ENCODE results near the gene TCF7L1. TPM values are rescaled to one million over a fixed set of nuclear protein-coding genes. Genes with fewer than 3 reads are reported as not detected.

Gene TCF7L1
- total and polyA plus RNA-seq, 4 donors = 12.3 to 21.5 (median 13.8) TPM

DNA sequence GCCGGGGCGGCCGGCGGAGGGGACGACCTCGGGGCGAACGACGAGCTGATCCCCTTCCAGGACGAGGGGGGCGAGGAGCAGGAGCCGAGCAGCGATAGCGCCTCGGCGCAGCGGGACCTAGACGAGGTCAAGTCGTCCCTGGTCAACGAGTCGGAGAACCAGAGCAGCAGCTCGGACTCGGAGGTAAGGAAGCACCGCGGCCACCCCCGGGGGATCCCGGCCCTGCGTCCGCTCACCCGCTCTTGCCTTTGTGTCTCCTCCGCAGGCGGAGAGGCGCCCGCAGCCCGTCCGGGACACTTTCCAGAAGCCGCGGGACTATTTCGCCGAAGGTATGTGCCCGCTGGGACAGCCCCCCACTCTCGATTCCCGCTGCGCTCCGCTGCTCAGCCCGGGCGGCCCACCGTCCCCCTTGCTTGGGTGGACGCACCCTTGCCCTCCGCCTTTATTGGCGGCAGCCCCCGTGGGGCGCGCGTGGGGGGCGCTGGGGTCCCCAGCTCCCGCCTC, 611 bp downstream of the TCF7L1 start:
- DNase-seq (peak; percentile 53 to 66 (median 62)), ATAC-seq (ENCODE audit: insufficient read depth, low FRiP score) (no peak)
- Histone ChIP-seq H3K9me3 (ENCODE audit: control insufficient read depth in 4 of 4, insufficient read depth in 3 of 4, low read length in 3 of 4) (no peaks in the 10 kb centered on the region), H3K27me3 (ENCODE audit: control insufficient read depth in 3 of 3, insufficient read depth in 3 of 3, low read length in 2 of 3) (no peaks in the 10 kb centered on the region), H3K4me3 (peak overlapping the region; percentile 78), H3K27ac (ENCODE audit: low read depth in 1 of 2, low read length in 1 of 2) (peak overlapping the region; percentile 5 to 84), H3K4me1 (ENCODE audit: control insufficient read depth in 5 of 5, insufficient read depth in 5 of 5, low read length in 5 of 5) (peaks cover 0 to 37% (median 19%) of the 10 kb centered on the region in 5 donors), H3K9ac (ENCODE audit: insufficient read depth in 1 of 2, low read length in 2 of 2) (peak overlapping the region; percentile 53 to 61), H3K36me3 (ENCODE audit: control insufficient read depth in 4 of 4, insufficient read depth in 4 of 4, low read length in 4 of 4) (peaks cover 0 to 6% (median 0%) of the 10 kb centered on the region in 4 donors)
- TF ChIP-seq, protein P1, sequence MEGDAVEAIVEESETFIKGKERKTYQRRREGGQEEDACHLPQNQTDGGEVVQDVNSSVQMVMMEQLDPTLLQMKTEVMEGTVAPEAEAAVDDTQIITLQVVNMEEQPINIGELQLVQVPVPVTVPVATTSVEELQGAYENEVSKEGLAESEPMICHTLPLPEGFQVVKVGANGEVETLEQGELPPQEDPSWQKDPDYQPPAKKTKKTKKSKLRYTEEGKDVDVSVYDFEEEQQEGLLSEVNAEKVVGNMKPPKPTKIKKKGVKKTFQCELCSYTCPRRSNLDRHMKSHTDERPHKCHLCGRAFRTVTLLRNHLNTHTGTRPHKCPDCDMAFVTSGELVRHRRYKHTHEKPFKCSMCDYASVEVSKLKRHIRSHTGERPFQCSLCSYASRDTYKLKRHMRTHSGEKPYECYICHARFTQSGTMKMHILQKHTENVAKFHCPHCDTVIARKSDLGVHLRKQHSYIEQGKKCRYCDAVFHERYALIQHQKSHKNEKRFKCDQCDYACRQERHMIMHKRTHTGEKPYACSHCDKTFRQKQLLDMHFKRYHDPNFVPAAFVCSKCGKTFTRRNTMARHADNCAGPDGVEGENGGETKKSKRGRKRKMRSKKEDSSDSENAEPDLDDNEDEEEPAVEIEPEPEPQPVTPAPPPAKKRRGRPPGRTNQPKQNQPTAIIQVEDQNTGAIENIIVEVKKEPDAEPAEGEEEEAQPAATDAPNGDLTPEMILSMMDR (IDR thresholded peaks at IDR 0.05; ENCODE audit: control extremely low read depth, extremely low read depth) = no peak
- 1% methylated on average over 44 to 57 of the region's 57 CpGs for WGBS, 2 donors

DNA sequence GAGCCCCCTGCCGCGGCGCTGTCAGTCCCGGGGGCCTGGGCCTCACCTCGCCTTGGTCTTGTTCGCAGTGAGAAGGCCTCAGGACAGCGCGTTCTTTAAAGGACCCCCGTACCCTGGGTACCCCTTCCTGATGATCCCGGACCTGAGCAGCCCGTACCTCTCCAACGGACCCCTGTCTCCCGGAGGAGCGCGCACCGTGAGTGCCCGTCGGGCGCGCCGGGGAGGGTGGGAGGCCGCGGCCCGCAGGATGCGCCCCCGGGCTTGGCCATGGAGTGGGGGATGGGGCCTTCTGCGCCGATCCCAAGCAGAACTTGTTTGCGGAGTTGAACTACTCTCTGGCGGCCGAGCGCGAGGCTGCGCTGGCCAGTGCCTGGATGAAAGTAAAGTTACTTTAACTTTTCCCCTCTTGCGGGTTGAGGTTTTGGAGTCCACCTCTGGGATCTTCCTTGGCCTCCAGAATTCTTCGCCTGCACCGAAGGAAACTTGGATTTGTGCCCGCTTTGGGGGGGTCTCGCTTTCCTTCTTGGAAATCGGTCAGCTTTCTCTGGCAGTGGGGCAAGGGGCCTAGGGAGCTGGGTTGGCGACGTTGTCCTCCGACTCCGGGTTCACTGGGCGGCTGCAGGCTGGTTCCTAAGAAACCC, 1.2 kb downstream of the TCF7L1 start:
- ATAC-seq (ENCODE audit: insufficient read depth, low FRiP score) (peak; percentile 37), DNase-seq (peak; percentile 80 to 89 (median 86))
- H3K27me3 ChIP-seq (ENCODE audit: control insufficient read depth in 3 of 3, insufficient read depth in 3 of 3, low read length in 2 of 3) = no peaks in the 10 kb centered on the region
- TF ChIP-seq, protein P1 (IDR thresholded peaks at IDR 0.05; ENCODE audit: control extremely low read depth, extremely low read depth) = no peak
- peak overlapping the region; percentile 5 to 84 for H3K27ac ChIP-seq (ENCODE audit: low read depth in 1 of 2, low read length in 1 of 2)
- H3K36me3 ChIP-seq (ENCODE audit: control insufficient read depth in 4 of 4, insufficient read depth in 4 of 4, low read length in 4 of 4) = peaks cover 0 to 6% (median 0%) of the 10 kb centered on the region in 4 donors
- 3 to 5% methylated on average over 45 of the region's 45 CpGs for WGBS, 2 donors
- peaks cover 0 to 37% (median 19%) of the 10 kb centered on the region in 5 donors for H3K4me1 ChIP-seq (ENCODE audit: control insufficient read depth in 5 of 5, insufficient read depth in 5 of 5, low read length in 5 of 5)
- H3K4me3 ChIP-seq = peak overlapping the region; percentile 78
- peak overlapping the region; percentile 53 to 62 for H3K9ac ChIP-seq (ENCODE audit: insufficient read depth in 1 of 2, low read length in 2 of 2)
- no peaks in the 10 kb centered on the region for H3K9me3 ChIP-seq (ENCODE audit: control insufficient read depth in 4 of 4, insufficient read depth in 3 of 4, low read length in 3 of 4)

DNA sequence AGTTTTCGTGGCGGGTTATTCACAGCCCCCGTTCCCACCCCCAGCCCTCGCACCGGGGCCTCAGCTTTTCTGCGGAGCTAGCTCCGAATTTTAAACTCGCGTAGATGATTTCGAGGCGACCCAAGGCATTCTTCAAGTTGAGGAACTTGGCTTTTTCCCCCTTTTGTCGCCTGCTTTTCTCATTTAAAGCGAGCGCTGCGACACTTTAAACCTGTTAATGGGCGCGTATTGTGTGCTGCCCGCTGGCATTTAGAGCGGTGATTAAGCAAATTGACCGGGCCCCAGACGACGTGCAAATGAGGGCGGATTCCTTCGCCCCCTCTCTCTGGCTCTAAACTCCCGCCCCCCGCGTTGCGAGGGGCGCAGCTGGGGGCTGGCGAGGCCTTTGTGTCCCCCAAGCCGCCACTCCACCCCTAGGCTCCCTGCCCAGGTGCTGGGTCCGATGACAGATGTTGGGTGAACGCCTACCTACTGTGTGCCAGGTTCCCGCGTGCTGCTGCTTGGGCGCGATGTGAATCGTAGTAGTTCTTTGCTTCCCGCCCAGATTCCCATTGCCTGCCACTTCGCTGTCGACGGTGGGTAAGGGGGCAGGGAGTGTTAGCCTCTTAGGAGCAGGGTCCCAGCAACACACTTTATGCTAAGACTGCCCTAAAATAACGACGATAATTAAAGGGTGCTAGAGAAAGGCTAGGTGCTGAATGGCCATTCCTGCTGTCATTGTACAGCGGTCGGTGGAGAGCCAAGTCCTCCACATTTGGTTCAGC, 1.9 kb downstream of the TCF7L1 start:
- H3K9ac ChIP-seq (ENCODE audit: insufficient read depth in 1 of 2, low read length in 2 of 2) = peak overlapping the region in 1 of 2 donors; percentile 59
- TF ChIP-seq, protein P1 (IDR thresholded peaks at IDR 0.05; ENCODE audit: control extremely low read depth, extremely low read depth) = no peak
- peak in 2 of 3 donors; percentile 23 to 33 for DNase-seq

More for the DNA sequence above, 1.9 kb downstream of the TCF7L1 start:
- peaks cover 0 to 37% (median 19%) of the 10 kb centered on the region in 5 donors for H3K4me1 ChIP-seq (ENCODE audit: control insufficient read depth in 5 of 5, insufficient read depth in 5 of 5, low read length in 5 of 5)
- ATAC-seq (ENCODE audit: insufficient read depth, low FRiP score) = no peak
- H3K27me3 ChIP-seq (ENCODE audit: control insufficient read depth in 3 of 3, insufficient read depth in 3 of 3, low read length in 2 of 3) = no peaks in the 10 kb centered on the region
- H3K36me3 ChIP-seq (ENCODE audit: control insufficient read depth in 4 of 4, insufficient read depth in 4 of 4, low read length in 4 of 4) = peaks cover 0 to 10% (median 2%) of the 10 kb centered on the region in 4 donors
- no peaks in the 10 kb centered on the region for H3K9me3 ChIP-seq (ENCODE audit: control insufficient read depth in 4 of 4, insufficient read depth in 3 of 4, low read length in 3 of 4)
- peak overlapping the region; percentile 78 for H3K4me3 ChIP-seq
- peak overlapping the region in 1 of 2 donors; percentile 84 for H3K27ac ChIP-seq (ENCODE audit: low read depth in 1 of 2, low read length in 1 of 2)
- 25 to 39% methylated on average over 46 of the region's 46 CpGs for WGBS, 2 donors
